ENCODE data around the gene NEDD9.

GRCh38 chr6:11265932-11266331 is 33.5 kb upstream of the NEDD9 start:
- TF ChIP-seq EZH2 (IDR thresholded peaks at IDR 0.05; ENCODE audit: low read depth, unreplicated experiment) (no peak), ETS1 (IDR thresholded peaks at IDR 0.05) (no peak), NANOG (IDR thresholded peaks at IDR 0.05; ENCODE audit: borderline replicate concordance) (no peak)

Data from GM23338 (cell line).